Measurements from ENCODE around the gene SRPRB. TPM values are rescaled to one million over a fixed set of nuclear protein-coding genes. Genes with fewer than 3 reads are reported as not detected.

The SRPRB gene
- total and polyA plus RNA-seq, 9 of the 15 experiments (the other 6 are each of a cell fraction or from before 2014, with no cell fraction given) = 29.5 to 66.0 (median 41.4) TPM

- TF ChIP-seq, protein P1, sequence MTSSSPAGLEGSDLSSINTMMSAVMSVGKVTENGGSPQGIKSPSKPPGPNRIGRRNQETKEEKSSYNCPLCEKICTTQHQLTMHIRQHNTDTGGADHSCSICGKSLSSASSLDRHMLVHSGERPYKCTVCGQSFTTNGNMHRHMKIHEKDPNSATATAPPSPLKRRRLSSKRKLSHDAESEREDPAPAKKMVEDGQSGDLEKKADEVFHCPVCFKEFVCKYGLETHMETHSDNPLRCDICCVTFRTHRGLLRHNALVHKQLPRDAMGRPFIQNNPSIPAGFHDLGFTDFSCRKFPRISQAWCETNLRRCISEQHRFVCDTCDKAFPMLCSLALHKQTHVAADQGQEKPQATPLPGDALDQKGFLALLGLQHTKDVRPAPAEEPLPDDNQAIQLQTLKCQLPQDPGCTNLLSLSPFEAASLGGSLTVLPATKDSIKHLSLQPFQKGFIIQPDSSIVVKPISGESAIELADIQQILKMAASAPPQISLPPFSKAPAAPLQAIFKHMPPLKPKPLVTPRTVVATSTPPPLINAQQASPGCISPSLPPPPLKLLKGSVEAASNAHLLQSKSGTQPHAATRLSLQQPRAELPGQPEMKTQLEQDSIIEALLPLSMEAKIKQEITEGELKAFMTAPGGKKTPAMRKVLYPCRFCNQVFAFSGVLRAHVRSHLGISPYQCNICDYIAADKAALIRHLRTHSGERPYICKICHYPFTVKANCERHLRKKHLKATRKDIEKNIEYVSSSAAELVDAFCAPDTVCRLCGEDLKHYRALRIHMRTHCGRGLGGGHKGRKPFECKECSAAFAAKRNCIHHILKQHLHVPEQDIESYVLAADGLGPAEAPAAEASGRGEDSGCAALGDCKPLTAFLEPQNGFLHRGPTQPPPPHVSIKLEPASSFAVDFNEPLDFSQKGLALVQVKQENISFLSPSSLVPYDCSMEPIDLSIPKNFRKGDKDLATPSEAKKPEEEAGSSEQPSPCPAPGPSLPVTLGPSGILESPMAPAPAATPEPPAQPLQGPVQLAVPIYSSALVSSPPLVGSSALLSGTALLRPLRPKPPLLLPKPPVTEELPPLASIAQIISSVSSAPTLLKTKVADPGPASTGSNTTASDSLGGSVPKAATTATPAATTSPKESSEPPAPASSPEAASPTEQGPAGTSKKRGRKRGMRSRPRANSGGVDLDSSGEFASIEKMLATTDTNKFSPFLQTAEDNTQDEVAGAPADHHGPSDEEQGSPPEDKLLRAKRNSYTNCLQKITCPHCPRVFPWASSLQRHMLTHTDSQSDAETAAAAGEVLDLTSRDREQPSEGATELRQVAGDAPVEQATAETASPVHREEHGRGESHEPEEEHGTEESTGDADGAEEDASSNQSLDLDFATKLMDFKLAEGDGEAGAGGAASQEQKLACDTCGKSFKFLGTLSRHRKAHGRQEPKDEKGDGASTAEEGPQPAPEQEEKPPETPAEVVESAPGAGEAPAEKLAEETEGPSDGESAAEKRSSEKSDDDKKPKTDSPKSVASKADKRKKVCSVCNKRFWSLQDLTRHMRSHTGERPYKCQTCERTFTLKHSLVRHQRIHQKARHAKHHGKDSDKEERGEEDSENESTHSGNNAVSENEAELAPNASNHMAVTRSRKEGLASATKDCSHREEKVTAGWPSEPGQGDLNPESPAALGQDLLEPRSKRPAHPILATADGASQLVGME (CRISPR knock-in tag; IDR thresholded peaks at IDR 0.05) = no peak
- TF ChIP-seq, protein P2, sequence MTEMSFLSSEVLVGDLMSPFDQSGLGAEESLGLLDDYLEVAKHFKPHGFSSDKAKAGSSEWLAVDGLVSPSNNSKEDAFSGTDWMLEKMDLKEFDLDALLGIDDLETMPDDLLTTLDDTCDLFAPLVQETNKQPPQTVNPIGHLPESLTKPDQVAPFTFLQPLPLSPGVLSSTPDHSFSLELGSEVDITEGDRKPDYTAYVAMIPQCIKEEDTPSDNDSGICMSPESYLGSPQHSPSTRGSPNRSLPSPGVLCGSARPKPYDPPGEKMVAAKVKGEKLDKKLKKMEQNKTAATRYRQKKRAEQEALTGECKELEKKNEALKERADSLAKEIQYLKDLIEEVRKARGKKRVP (CRISPR knock-in tag; IDR thresholded peaks at IDR 0.05) = no peak
Observed at GRCh38 chr3:133773732-133774131, 31.9 kb upstream of the SRPRB start (continued).

- ATAC-seq (no peak), DNase-seq (ENCODE audit: extremely low read depth in 1 of 4, low spot score in 3 of 4) (no peak), FAIRE-seq (no peak)
- intact Hi-C loops (cut with micrococcal nuclease) = no loop called here
- no peak overlapping the region for H3K4me3 ChIP-seq
- H3K4me1 ChIP-seq (replicated peaks in 1 of 2; ENCODE audit: control insufficient read depth in 2 of 2, insufficient read depth in 2 of 2, low read length in 2 of 2) = peaks cover 0 to 4% of the 10 kb centered on the region in 2 experiments; a peak in 2 of 5 replicates
- CTCF ChIA-PET (ENCODE audit: low intra/inter-chr PET ratio) = no interaction called here
- 2% methylated on average over 8 of the region's 9 CpGs for WGBS (ENCODE audit: insufficient coverage, low coverage, missing lambda C conversion rate)
- no peaks in the 10 kb centered on the region for H3K36me3 ChIP-seq (ENCODE audit: control insufficient read depth, insufficient read depth, low read length)
- H3K9me1 ChIP-seq (ENCODE audit: control insufficient read depth, insufficient read depth, low read length) = peaks cover 2% of the 10 kb centered on the region
- POLR2A ChIA-PET = interaction anchor here (0.6 to 1.0 kb wide), 2 partner anchors 17 to 127 kb away, joined by 3 read pairs; no protein-coding TSS in a partner anchor
- no peak overlapping the region for H3K9ac ChIP-seq (ENCODE audit: insufficient read depth in 1 of 2, low read depth in 2 of 2, low read length in 2 of 2)
- no TSS peak for BruUV-seq (replicated peaks)
- no peak overlapping the region for H3K4me2 ChIP-seq (ENCODE audit: insufficient read depth, low read length)
- no peaks in the 10 kb centered on the region for H4K20me1 ChIP-seq (replicated peaks; ENCODE audit: control insufficient read depth, insufficient read depth, low read length)
- no peak overlapping the region for H3K27ac ChIP-seq (ENCODE audit: extremely low read depth, low read depth, low read length)
- peaks cover 0 to 13% of the 10 kb centered on the region in 2 experiments; a peak in 2 of 5 replicates for H3K27me3 ChIP-seq (ENCODE audit: control insufficient read depth in 2 of 2, insufficient read depth in 2 of 2, low read length in 2 of 2)
- no peaks in the 10 kb centered on the region for H3K9me3 ChIP-seq (replicated peaks; ENCODE audit: control insufficient read depth, insufficient read depth, low read depth, low read length)
- no peak overlapping the region for H2AFZ ChIP-seq (ENCODE audit: low read depth, low read length)
- in situ Hi-C loops (cut with MboI) = no loop called here
- H3K79me2 ChIP-seq (ENCODE audit: control insufficient read depth, insufficient read depth, low read length) = no peaks in the 10 kb centered on the region
- TF ChIP-seq, protein P3, sequence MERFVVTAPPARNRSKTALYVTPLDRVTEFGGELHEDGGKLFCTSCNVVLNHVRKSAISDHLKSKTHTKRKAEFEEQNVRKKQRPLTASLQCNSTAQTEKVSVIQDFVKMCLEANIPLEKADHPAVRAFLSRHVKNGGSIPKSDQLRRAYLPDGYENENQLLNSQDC (CRISPR knock-in tag; IDR thresholded peaks at IDR 0.05) = no peak
- TF ChIP-seq TFAP4 (CRISPR knock-in tag; IDR thresholded peaks at IDR 0.05; ENCODE audit: borderline replicate concordance) = no peak
- TF ChIP-seq TBP (optimal IDR thresholded peaks at IDR 0.05; ENCODE audit: low read depth, low read length) = no peak
- TF ChIP-seq KAT2B (IDR thresholded peaks at IDR 0.05; ENCODE audit: low read depth, low read length) = no peak
- TF ChIP-seq TRIM25 (IDR thresholded peaks at IDR 0.05; ENCODE audit: borderline replicate concordance) = no peak
- no peak for TF ChIP-seq SREBF2 (CRISPR knock-in tag; IDR thresholded peaks at IDR 0.05)
- TF ChIP-seq ZNF175 (CRISPR knock-in tag; IDR thresholded peaks at IDR 0.05; ENCODE audit: low read depth) = no peak
Observed at GRCh38 chr3:133775309-133775708, 30.3 kb upstream of the SRPRB start.
